OCI-LY7 (cell line): Measurements from ENCODE around the gene KIAA1755.

ENCODE experiments used
- CTCF ChIP-seq: fragments of 200-600 bp; sonication (generic); conservative IDR thresholded peaks from 2 replicates; pipeline ENCODE4 v1.5.1; 2014; ENCODE audit warnings: mild to moderate bottlenecking, antibody characterized with exemption, low read length, moderate library complexity, mixed read lengths
- EZH2phosphoT487 ChIP-seq: fragments of 200-600 bp; sonication (generic); IDR thresholded peaks from 2 replicates; pipeline ENCODE4 v1.6.1; 2018; ENCODE audit warnings: low read depth, borderline replicate concordance, mild to moderate bottlenecking, mixed run types, antibody characterized with exemption, low read length, moderate library complexity, mixed read lengths

GRCh38 chr20:38208088-38208487 is 52.4 kb downstream of the KIAA1755 start:
- no peak for TF ChIP-seq CTCF
- TF ChIP-seq EZH2phosphoT487 = no peak
